ENCODE data around the gene ADCY6.

The ADCY6 gene

GRCh38 chr12:48717252-48717695, 71.6 kb downstream of the ADCY6 start:
- H3K4me3 ChIP-seq (ENCODE audit: low read length), result peak overlapping the region; percentile 88
- no peak for DNase-seq (ENCODE audit: low read depth)
- TF ChIP-seq CTCF (conservative IDR thresholded peaks at IDR 0.05; ENCODE audit: low read depth, low read length), result no peak

GRCh38 chr12:48716493-48717251, 72.2 kb downstream of the ADCY6 start, which contains the start of gene CCNT1:
Gene CCNT1, minus strand, starts transcription at chr12:48716707. Its CDS starts 32 bp downstream, at chr12:48716675.
- H3K4me3 ChIP-seq (ENCODE audit: low read length), result peak within 1 kb of the TSS; percentile 88
- DNase-seq (ENCODE audit: low read depth), result peak; percentile 100
- peak; percentile 28 for TF ChIP-seq CTCF (conservative IDR thresholded peaks at IDR 0.05; ENCODE audit: low read depth, low read length)
